ENCODE data around the gene RGSL1.
"Not testable (repeated sequence)": the region's sequence is repeated elsewhere in the genome, so short reads cannot be mapped to it uniquely, and the experiment has no call there.

Gene RGSL1

GRCh38 chr1:182528206-182528605 is 78.3 kb downstream of the RGSL1 start:
- not testable (repeated sequence) for H3K9me3 ChIP-seq (ENCODE audit: control insufficient read depth, insufficient read depth, low read length); H3K4me1 ChIP-seq (ENCODE audit: control insufficient read depth, insufficient read depth, low read length); H3K4me3 ChIP-seq (ENCODE audit: low read length); DNase-seq (ENCODE audit: low read depth, low spot score); H3K27ac ChIP-seq (ENCODE audit: low read length); H3K36me3 ChIP-seq (ENCODE audit: control insufficient read depth, insufficient read depth, low read length); H3K27me3 ChIP-seq (ENCODE audit: control insufficient read depth, insufficient read depth, low read length)
- WGBS (ENCODE audit: insufficient coverage, insufficient read length): no CpG with 5 or more reads among the region's 5 CpGs

- Histone ChIP-seq H3K27ac (ENCODE audit: low read length) (no peak overlapping the region), H3K36me3 (ENCODE audit: control insufficient read depth, insufficient read depth, low read length) (no peaks in the 10 kb centered on the region), H3K4me1 (ENCODE audit: control insufficient read depth, insufficient read depth, low read length) (no peaks in the 10 kb centered on the region), H3K4me3 (ENCODE audit: low read length) (no peak overlapping the region), H3K27me3 (ENCODE audit: control insufficient read depth, insufficient read depth, low read length) (no peaks in the 10 kb centered on the region), H3K9me3 (ENCODE audit: control insufficient read depth, insufficient read depth, low read length) (no peaks in the 10 kb centered on the region)
- no CpG with 5 or more reads among the region's 2 CpGs for WGBS (ENCODE audit: insufficient coverage, insufficient read length)
- DNase-seq (ENCODE audit: low read depth, low spot score): no peak
These were observed 84.0 kb downstream of the RGSL1 start for GRCh38 chr1:182533896-182534295.

GRCh38 chr1:182549346-182549745 is 99.4 kb downstream of the RGSL1 start:
- Histone ChIP-seq H3K36me3 (ENCODE audit: control insufficient read depth, insufficient read depth, low read length) (no peaks in the 10 kb centered on the region), H3K27me3 (ENCODE audit: control insufficient read depth, insufficient read depth, low read length) (no peaks in the 10 kb centered on the region), H3K9me3 (ENCODE audit: control insufficient read depth, insufficient read depth, low read length) (no peaks in the 10 kb centered on the region), H3K4me1 (ENCODE audit: control insufficient read depth, insufficient read depth, low read length) (no peaks in the 10 kb centered on the region), H3K27ac (ENCODE audit: low read length) (no peak overlapping the region), H3K4me3 (ENCODE audit: low read length) (no peak overlapping the region)
- DNase-seq (ENCODE audit: low read depth, low spot score): no peak

- H3K36me3 ChIP-seq (ENCODE audit: control insufficient read depth, insufficient read depth, low read length): no peaks in the 10 kb centered on the region
- H3K27ac ChIP-seq (ENCODE audit: low read length): no peak overlapping the region
- H3K27me3 ChIP-seq (ENCODE audit: control insufficient read depth, insufficient read depth, low read length): no peaks in the 10 kb centered on the region
- no CpG with 5 or more reads among the region's 1 CpG for WGBS (ENCODE audit: insufficient coverage, insufficient read length)
- no peak overlapping the region for H3K4me3 ChIP-seq (ENCODE audit: low read length)
- H3K4me1 ChIP-seq (ENCODE audit: control insufficient read depth, insufficient read depth, low read length): no peaks in the 10 kb centered on the region
- H3K9me3 ChIP-seq (ENCODE audit: control insufficient read depth, insufficient read depth, low read length): no peaks in the 10 kb centered on the region
- no peak for DNase-seq (ENCODE audit: low read depth, low spot score)
These were observed 99.9 kb downstream of the RGSL1 start for GRCh38 chr1:182549811-182550210.

- WGBS (ENCODE audit: insufficient coverage, insufficient read length): no CpG with 5 or more reads among the region's 2 CpGs
- DNase-seq (ENCODE audit: low read depth, low spot score): no peak
- Histone ChIP-seq H3K27me3 (ENCODE audit: control insufficient read depth, insufficient read depth, low read length) (no peaks in the 10 kb centered on the region), H3K27ac (ENCODE audit: low read length) (no peak overlapping the region), H3K4me3 (ENCODE audit: low read length) (no peak overlapping the region), H3K4me1 (ENCODE audit: control insufficient read depth, insufficient read depth, low read length) (no peaks in the 10 kb centered on the region), H3K36me3 (ENCODE audit: control insufficient read depth, insufficient read depth, low read length) (no peaks in the 10 kb centered on the region), H3K9me3 (ENCODE audit: control insufficient read depth, insufficient read depth, low read length) (no peaks in the 10 kb centered on the region)
These were observed 102.6 kb downstream of the RGSL1 start for GRCh38 chr1:182552527-182552926.

GRCh38 chr1:182555493-182555892 is 105.5 kb downstream of the RGSL1 start:
- no CpG with 5 or more reads among the region's 1 CpG for WGBS (ENCODE audit: insufficient coverage, insufficient read length)
- H3K36me3 ChIP-seq (ENCODE audit: control insufficient read depth, insufficient read depth, low read length): no peaks in the 10 kb centered on the region
- no peak for DNase-seq (ENCODE audit: low read depth, low spot score)
- no peak overlapping the region for H3K27ac ChIP-seq (ENCODE audit: low read length)
- no peaks in the 10 kb centered on the region for H3K27me3 ChIP-seq (ENCODE audit: control insufficient read depth, insufficient read depth, low read length)
- H3K9me3 ChIP-seq (ENCODE audit: control insufficient read depth, insufficient read depth, low read length): no peaks in the 10 kb centered on the region
- no peak overlapping the region for H3K4me3 ChIP-seq (ENCODE audit: low read length)
- H3K4me1 ChIP-seq (ENCODE audit: control insufficient read depth, insufficient read depth, low read length): no peaks in the 10 kb centered on the region

- Histone ChIP-seq H3K9me3 (ENCODE audit: control insufficient read depth, insufficient read depth, low read length) (no peaks in the 10 kb centered on the region), H3K36me3 (ENCODE audit: control insufficient read depth, insufficient read depth, low read length) (no peaks in the 10 kb centered on the region), H3K27ac (ENCODE audit: low read length) (no peak overlapping the region), H3K4me3 (ENCODE audit: low read length) (no peak overlapping the region), H3K27me3 (ENCODE audit: control insufficient read depth, insufficient read depth, low read length) (no peaks in the 10 kb centered on the region), H3K4me1 (ENCODE audit: control insufficient read depth, insufficient read depth, low read length) (no peaks in the 10 kb centered on the region)
- no peak for DNase-seq (ENCODE audit: low read depth, low spot score)
These were observed 106.3 kb downstream of the RGSL1 start for GRCh38 chr1:182556279-182556678.

GRCh38 chr1:182560392-182560984 is 110.5 kb downstream of the RGSL1 start:
- WGBS (ENCODE audit: insufficient coverage, insufficient read length): no CpG with 5 or more reads among the region's 7 CpGs
- DNase-seq (ENCODE audit: low read depth, low spot score): no peak
- H3K36me3 ChIP-seq (ENCODE audit: control insufficient read depth, insufficient read depth, low read length): no peaks in the 10 kb centered on the region
- H3K9me3 ChIP-seq (ENCODE audit: control insufficient read depth, insufficient read depth, low read length): no peaks in the 10 kb centered on the region
- H3K27ac ChIP-seq (ENCODE audit: low read length): no peak overlapping the region
- H3K4me1 ChIP-seq (ENCODE audit: control insufficient read depth, insufficient read depth, low read length): no peaks in the 10 kb centered on the region
- no peak overlapping the region for H3K4me3 ChIP-seq (ENCODE audit: low read length)
- H3K27me3 ChIP-seq (ENCODE audit: control insufficient read depth, insufficient read depth, low read length): no peaks in the 10 kb centered on the region

GRCh38 chr1:182561456-182561855 is 111.5 kb downstream of the RGSL1 start:
- no peaks in the 10 kb centered on the region for H3K36me3 ChIP-seq (ENCODE audit: control insufficient read depth, insufficient read depth, low read length)
- H3K27me3 ChIP-seq (ENCODE audit: control insufficient read depth, insufficient read depth, low read length): no peaks in the 10 kb centered on the region
- H3K4me3 ChIP-seq (ENCODE audit: low read length): no peak overlapping the region
- no peak overlapping the region for H3K27ac ChIP-seq (ENCODE audit: low read length)
- DNase-seq (ENCODE audit: low read depth, low spot score): no peak
- WGBS (ENCODE audit: insufficient coverage, insufficient read length): no CpG with 5 or more reads among the region's 4 CpGs
- no peaks in the 10 kb centered on the region for H3K4me1 ChIP-seq (ENCODE audit: control insufficient read depth, insufficient read depth, low read length)
- H3K9me3 ChIP-seq (ENCODE audit: control insufficient read depth, insufficient read depth, low read length): no peaks in the 10 kb centered on the region

GRCh38 chr1:182563095-182563494 is 113.1 kb downstream of the RGSL1 start:
- H3K27me3 ChIP-seq (ENCODE audit: control insufficient read depth, insufficient read depth, low read length): no peaks in the 10 kb centered on the region
- no peak overlapping the region for H3K27ac ChIP-seq (ENCODE audit: low read length)
- H3K9me3 ChIP-seq (ENCODE audit: control insufficient read depth, insufficient read depth, low read length): no peaks in the 10 kb centered on the region
- H3K36me3 ChIP-seq (ENCODE audit: control insufficient read depth, insufficient read depth, low read length): no peaks in the 10 kb centered on the region
- no peaks in the 10 kb centered on the region for H3K4me1 ChIP-seq (ENCODE audit: control insufficient read depth, insufficient read depth, low read length)
- DNase-seq (ENCODE audit: low read depth, low spot score): no peak
- H3K4me3 ChIP-seq (ENCODE audit: low read length): no peak overlapping the region
- no CpG with 5 or more reads among the region's 4 CpGs for WGBS (ENCODE audit: insufficient coverage, insufficient read length)

- Histone ChIP-seq H3K27ac (ENCODE audit: low read length) (no peak overlapping the region), H3K27me3 (ENCODE audit: control insufficient read depth, insufficient read depth, low read length) (no peaks in the 10 kb centered on the region), H3K36me3 (ENCODE audit: control insufficient read depth, insufficient read depth, low read length) (no peaks in the 10 kb centered on the region), H3K9me3 (ENCODE audit: control insufficient read depth, insufficient read depth, low read length) (no peaks in the 10 kb centered on the region), H3K4me1 (ENCODE audit: control insufficient read depth, insufficient read depth, low read length) (no peaks in the 10 kb centered on the region), H3K4me3 (ENCODE audit: low read length) (no peak overlapping the region)
- DNase-seq (ENCODE audit: low read depth, low spot score): no peak
- no CpG with 5 or more reads among the region's 2 CpGs for WGBS (ENCODE audit: insufficient coverage, insufficient read length)
These were observed 114.6 kb downstream of the RGSL1 start for GRCh38 chr1:182564406-182565004.
